Kidney epithelial cell (primary cell): ENCODE data around the gene CYP27C1. TPM values are rescaled to one million over a fixed set of nuclear protein-coding genes. Genes with fewer than 3 reads are reported as not detected.

Source experiments
- DNase-seq: peaks from one replicate; pipeline ENCODE4 v3.0.0-alpha.2; 2010; ENCODE audit warnings: low read depth
- H3K27me3 ChIP-seq: 2 replicates; pipeline ENCODE4 v1.6.0; 2011; ENCODE audit warnings: low read length; ENCODE audit not compliant: control insufficient read depth, insufficient read depth
- H3K36me3 ChIP-seq: 2 replicates; pipeline ENCODE4 v1.5.1; 2011; ENCODE audit warnings: low read length; ENCODE audit not compliant: control insufficient read depth, insufficient read depth
- H3K4me3 ChIP-seq: 2 replicates; pipeline ENCODE4 v1.5.1; 2011; ENCODE audit warnings: low read depth, mild to moderate bottlenecking, control low read depth, low read length
- CTCF ChIP-seq: IDR thresholded peaks from 2 replicates; pipeline ENCODE4 v1.5.1; 2011; ENCODE audit warnings: mild to moderate bottlenecking, moderate library complexity, low read length, control low read depth, inconsistent platforms; ENCODE audit not compliant: insufficient read depth, poor library complexity, severe bottlenecking
- total RNA-seq: library from RNA; depleted of rRNA; stranded (reverse); fragments of >200 nt; gene quantifications from 2 replicates; pipeline ENCODE4 v1.2.3, GENCODE V29; 2015

CYP27C1 gene
- total RNA-seq, 1 donor from 2014 or later, result 2.3 TPM

- H3K27me3 ChIP-seq, result no peaks in the 10 kb centered on the region
Measured at GRCh38 chr2:127182626-127183458, 37.3 kb downstream of the CYP27C1 start.

GRCh38 chr2:127181851-127182250, 38.2 kb downstream of the CYP27C1 start:
- Histone ChIP-seq H3K36me3 (no peaks in the 10 kb centered on the region), H3K27me3 (no peaks in the 10 kb centered on the region), H3K4me3 (no peak overlapping the region)
- no peak for DNase-seq
- TF ChIP-seq CTCF, result no peak

More at GRCh38 chr2:127182626-127183458, 37.3 kb downstream of the CYP27C1 start:
- H3K4me3 ChIP-seq, result no peak overlapping the region
- DNase-seq, result no peak
- no peaks in the 10 kb centered on the region for H3K36me3 ChIP-seq
- TF ChIP-seq CTCF, result no peak

- no peaks in the 10 kb centered on the region for H3K36me3 ChIP-seq
- no peaks in the 10 kb centered on the region for H3K27me3 ChIP-seq
- no peak for DNase-seq
- H3K4me3 ChIP-seq, result no peak overlapping the region
- TF ChIP-seq CTCF, result no peak
Measured at GRCh38 chr2:127179766-127180165, 40.3 kb downstream of the CYP27C1 start.

- TF ChIP-seq CTCF, result no peak
- H3K36me3 ChIP-seq, result no peaks in the 10 kb centered on the region
- H3K27me3 ChIP-seq, result no peaks in the 10 kb centered on the region
- no peak overlapping the region for H3K4me3 ChIP-seq
- no peak for DNase-seq
Measured at GRCh38 chr2:127177617-127178263, 42.4 kb downstream of the CYP27C1 start.

GRCh38 chr2:127176371-127177311, 43.5 kb downstream of the CYP27C1 start:
- no peaks in the 10 kb centered on the region for H3K27me3 ChIP-seq
- TF ChIP-seq CTCF, result peak; percentile 6
- DNase-seq, result no peak
- H3K36me3 ChIP-seq, result no peaks in the 10 kb centered on the region
- H3K4me3 ChIP-seq, result no peak overlapping the region
